GM12874 (cell line): ENCODE results near the gene ANK3.

Source experiments
- TF ChIP-seq, protein P1 (sequence below): IDR thresholded peaks from 2 replicates; pipeline ENCODE4 v1.5.1; 2011; ENCODE audit warnings: low read depth, mild to moderate bottlenecking, control low read depth, low read length, moderate library complexity; ENCODE audit not compliant: insufficient read depth

The ANK3 gene

DNA sequence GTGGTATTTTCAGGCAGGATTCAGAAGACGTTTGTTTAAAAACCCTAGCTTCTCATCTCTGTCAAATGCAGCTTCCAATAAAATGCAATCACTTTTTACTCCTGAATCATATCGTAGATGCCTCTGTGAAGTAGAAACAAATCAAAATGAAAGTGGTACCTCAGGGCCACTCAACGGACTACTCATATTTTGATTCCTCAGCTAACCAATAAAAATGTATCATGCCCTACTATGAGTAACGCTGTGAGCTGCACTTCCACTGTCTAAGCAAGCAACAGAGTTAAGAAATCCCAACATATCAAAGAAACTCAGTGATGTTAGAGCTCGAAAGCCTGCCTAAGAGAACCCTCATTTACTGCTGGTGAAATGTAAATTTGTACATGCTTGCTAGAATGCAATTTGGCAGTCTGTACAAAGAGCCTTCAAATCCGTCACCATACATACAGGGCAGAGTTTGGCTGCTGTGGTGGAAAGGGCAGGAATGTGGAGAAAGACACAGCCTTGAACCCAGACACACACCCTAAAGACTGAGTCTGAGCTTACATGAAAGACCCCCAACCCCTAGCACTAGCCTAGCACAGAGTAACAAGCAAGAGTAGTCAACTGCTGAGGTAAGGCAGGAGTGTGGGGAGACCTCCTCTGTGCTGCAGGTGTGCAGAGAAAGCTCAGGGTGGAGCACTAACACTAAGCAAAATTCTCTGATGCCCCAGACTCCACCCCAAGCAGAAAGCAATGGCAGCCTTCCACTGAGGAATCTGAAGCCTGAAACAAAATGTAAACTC lies 151.5 kb downstream of the ANK3 start:
- TF ChIP-seq, protein P1, sequence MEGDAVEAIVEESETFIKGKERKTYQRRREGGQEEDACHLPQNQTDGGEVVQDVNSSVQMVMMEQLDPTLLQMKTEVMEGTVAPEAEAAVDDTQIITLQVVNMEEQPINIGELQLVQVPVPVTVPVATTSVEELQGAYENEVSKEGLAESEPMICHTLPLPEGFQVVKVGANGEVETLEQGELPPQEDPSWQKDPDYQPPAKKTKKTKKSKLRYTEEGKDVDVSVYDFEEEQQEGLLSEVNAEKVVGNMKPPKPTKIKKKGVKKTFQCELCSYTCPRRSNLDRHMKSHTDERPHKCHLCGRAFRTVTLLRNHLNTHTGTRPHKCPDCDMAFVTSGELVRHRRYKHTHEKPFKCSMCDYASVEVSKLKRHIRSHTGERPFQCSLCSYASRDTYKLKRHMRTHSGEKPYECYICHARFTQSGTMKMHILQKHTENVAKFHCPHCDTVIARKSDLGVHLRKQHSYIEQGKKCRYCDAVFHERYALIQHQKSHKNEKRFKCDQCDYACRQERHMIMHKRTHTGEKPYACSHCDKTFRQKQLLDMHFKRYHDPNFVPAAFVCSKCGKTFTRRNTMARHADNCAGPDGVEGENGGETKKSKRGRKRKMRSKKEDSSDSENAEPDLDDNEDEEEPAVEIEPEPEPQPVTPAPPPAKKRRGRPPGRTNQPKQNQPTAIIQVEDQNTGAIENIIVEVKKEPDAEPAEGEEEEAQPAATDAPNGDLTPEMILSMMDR: peak; percentile 70

DNA sequence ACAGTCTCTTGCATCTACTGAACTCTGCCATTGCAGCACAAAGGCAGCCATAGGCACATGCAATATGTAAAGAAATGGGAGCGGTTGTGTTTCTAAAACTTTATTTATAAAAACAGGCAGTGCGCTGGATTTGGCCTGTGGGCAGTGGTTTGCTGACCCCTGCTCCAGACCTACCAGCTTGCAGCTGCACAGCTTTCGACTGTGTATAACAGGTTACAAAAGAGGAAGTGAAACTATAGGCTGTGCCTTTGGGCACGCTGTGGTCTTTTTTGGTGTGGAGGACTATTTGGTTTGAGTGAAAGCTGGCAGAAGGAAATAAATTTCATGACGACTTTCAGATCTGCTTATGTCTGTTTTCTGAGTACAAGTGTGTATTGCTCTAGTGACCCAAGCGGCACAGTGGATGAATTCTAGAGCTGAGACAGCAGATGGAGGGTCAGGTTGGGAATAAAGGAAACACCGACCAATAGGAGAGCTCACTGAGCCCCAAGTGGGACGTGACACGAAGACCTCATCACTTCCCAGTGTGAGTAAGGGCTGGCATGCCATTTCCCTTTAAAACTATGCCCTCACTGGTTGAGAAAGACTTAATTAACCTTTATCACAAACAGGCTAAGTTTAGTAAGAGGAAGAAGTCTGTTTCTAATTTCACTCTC lies 152.7 kb downstream of the ANK3 start:
- TF ChIP-seq, protein P1: no peak

DNA sequence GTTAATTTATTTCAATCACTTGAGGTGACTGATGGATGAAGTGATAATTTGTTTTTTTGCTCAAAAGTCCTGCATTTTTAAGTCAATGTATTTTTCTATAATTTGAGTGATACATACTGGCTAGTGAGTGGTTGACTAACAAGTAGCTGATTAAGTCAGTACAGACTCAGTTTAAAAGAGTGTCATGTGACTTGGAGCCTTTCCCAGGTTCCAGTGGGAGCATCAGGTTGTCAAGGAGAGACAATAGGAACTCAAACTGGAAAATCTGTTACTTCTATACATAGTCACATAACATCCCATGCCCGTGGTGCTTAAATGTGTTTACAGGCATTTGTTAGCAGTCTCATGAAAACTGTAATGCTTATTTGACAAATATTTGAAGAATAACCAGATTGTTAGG lies 154.7 kb downstream of the ANK3 start:
- TF ChIP-seq, protein P1: no peak

DNA sequence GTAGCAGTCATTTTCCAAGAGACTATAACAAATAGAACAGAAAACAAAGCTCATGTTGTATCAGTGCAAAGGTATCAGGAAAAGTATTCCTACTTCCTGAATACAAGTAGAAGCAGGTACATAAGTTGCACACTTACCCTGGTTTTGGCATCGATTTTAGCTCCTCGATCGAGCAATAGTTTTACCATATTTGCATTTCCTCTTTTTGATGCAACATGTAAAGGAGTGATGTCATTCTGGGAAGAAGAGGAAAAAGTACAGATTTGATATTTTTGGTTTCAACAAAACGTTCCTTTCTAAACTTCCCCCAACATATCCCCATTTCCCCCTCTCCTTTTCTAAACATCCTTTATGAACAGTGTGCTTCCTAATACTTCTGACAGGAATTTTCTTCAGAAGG lies 155.1 kb downstream of the ANK3 start:
- TF ChIP-seq, protein P1: no peak

DNA sequence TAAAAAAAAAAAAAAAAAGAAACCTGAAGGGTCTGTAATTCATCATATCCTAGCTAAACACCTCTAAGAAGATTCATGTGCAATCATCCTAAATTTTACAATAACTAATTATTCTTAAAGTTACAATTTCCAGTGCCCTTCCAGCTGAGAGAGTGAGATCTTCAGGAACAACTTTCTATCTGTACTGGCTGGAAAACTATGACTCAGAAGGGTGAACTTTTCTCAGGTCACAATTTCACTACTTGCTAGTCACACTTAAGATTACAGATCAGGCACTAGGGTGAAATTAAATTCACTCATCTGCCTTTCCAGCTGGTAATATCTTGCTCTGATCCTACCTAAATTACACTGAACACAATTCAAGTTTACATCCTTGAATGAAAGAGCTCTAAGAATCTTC lies 158.8 kb downstream of the ANK3 start:
- TF ChIP-seq, protein P1: no peak

DNA sequence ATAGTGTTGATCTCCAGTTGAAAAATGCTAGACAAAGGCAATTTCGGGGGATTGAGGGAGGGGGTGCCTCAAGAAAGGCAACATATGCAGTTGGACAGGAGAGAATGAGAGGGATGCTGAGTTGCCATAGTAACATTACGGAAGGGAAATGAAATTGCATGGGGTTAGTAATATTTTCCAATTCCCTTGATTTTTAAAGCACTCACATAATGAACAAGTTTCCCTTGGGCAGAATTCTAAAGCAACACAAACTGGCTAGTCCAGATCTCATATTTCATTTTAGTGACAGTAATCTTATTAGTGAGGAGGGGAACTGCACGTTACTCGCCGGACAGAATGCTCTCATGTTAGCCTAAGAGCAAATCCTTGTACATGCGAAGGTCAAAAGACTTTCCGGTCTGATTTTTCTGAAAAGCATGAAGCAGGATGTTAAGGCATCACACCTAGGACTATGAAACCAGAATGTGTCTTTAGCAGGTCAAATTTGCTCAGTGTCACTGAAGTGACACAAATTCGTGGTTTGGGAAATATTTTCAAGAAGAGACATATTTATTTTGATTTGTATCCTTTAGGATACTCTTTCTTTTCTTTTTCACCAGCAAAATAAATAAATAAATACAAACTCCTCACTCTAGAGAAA lies 165.5 kb downstream of the ANK3 start:
- TF ChIP-seq, protein P1: no peak

DNA sequence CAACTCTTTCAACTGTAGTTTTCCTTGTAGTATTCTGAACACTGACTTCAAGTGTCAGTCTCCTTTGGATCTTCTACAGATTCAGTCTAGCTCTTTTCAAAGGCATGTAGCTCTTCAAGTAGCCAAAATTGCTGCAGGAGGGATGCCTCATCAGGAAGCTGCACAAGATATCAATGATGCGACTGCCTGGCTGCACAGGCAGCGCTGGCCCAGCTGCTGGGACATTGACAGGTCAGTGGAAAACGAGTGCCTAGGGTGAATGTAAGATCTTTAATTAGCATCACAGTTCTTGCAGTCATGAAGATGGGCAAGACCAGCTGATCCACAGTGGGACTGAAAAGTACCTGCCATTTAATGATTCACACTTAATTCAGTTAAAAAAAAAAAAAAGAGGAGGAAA lies 167.6 kb downstream of the ANK3 start:
- TF ChIP-seq, protein P1: no peak
